ENCODE results near the gene SERPINB10. TPM values are rescaled to one million over a fixed set of nuclear protein-coding genes. Genes with fewer than 3 reads are reported as not detected.

Gene SERPINB10
- total RNA-seq, 1 experiment from 2014 or later: not detected

- CTCF ChIA-PET: no interaction called here
- H3K27me3 Mint-ChIP-seq (ENCODE audit: insufficient read depth, unreplicated experiment): no peaks in the 10 kb centered on the region
- POLR2A ChIA-PET: no interaction called here
- H3K36me3 Mint-ChIP-seq (ENCODE audit: insufficient read depth, unreplicated experiment): no peaks in the 10 kb centered on the region
- TF ChIP-seq, protein P1, sequence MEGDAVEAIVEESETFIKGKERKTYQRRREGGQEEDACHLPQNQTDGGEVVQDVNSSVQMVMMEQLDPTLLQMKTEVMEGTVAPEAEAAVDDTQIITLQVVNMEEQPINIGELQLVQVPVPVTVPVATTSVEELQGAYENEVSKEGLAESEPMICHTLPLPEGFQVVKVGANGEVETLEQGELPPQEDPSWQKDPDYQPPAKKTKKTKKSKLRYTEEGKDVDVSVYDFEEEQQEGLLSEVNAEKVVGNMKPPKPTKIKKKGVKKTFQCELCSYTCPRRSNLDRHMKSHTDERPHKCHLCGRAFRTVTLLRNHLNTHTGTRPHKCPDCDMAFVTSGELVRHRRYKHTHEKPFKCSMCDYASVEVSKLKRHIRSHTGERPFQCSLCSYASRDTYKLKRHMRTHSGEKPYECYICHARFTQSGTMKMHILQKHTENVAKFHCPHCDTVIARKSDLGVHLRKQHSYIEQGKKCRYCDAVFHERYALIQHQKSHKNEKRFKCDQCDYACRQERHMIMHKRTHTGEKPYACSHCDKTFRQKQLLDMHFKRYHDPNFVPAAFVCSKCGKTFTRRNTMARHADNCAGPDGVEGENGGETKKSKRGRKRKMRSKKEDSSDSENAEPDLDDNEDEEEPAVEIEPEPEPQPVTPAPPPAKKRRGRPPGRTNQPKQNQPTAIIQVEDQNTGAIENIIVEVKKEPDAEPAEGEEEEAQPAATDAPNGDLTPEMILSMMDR (IDR thresholded peaks at IDR 0.05; ENCODE audit: insufficient read depth in 1 of 2, low read depth in 1 of 2, low read length in 1 of 2, severe bottlenecking in 1 of 2, unreplicated experiment in 1 of 2): no peak
- no peaks in the 10 kb centered on the region for H3K9me3 Mint-ChIP-seq (ENCODE audit: unreplicated experiment)
- H3K4me3 Mint-ChIP-seq (ENCODE audit: unreplicated experiment): no peak overlapping the region
- Histone ChIP-seq H3K4me3 (ENCODE audit: low read depth, low read length) (no peak overlapping the region), H3K4me1 (no peaks in the 10 kb centered on the region), H3K36me3 (ENCODE audit: control insufficient read depth, insufficient read depth, low read length) (no peaks in the 10 kb centered on the region), H3K9me3 (no peaks in the 10 kb centered on the region), H3K27me3 (replicated peaks; ENCODE audit: control insufficient read depth, insufficient read depth, low read length) (no peaks in the 10 kb centered on the region)
- H3K4me1 Mint-ChIP-seq (ENCODE audit: low read depth, unreplicated experiment): no peaks in the 10 kb centered on the region
- intact Hi-C loops (cut with micrococcal nuclease; ENCODE audit: unreplicated experiment): no loop called here
- no peak for DNase-seq
- no peak overlapping the region for H3K27ac Mint-ChIP-seq (ENCODE audit: unreplicated experiment)
- BruUV-seq (replicated peaks): no TSS peak
Measured at GRCh38 chr18:63930773-63931354, 23.1 kb downstream of the SERPINB10 start.

DNA sequence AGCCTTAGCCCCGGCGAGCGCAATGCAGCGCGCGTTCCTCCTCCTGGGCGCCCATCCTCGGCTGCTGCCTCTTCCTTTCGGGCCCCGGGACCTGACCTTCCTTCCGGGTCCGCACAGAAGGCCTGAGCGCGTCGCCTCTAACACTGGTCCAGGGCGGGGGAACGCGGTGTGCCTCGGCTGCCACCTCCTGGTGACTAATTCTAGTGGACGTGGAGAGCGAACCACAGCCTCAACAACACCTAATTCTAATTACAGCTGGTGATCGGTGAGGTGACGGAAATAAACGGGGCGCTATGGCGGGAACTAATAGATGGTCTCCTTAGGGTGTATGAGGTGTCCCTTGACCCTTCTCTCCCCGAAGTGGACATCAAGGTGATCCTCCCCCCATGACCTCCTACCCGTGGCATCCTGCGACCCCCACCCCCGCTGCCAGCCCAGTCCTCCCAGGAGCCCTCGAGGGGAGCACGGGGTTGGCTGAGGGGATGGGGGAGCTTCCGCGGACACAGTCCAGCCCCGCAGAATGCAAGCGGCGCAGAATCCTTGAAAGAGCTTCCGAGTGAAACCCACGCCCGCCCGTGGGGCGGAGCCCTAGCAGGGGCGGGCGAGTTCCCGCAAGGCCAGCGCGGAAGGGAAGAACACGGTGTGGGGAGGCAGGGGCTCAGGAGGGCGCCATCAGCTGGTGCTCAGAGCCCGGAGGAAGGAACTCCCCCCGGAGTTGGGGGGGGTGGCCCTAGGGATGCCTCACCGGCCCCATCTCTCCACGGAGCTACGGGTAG lies 28.6 kb downstream of the SERPINB10 start:
- intact Hi-C loops (cut with micrococcal nuclease; ENCODE audit: unreplicated experiment): loop anchor here (1.0 to 2.0 kb wide), 2 partner anchors 45 to 88 kb away; no protein-coding TSS in a partner anchor
- no peaks in the 10 kb centered on the region for H3K27me3 Mint-ChIP-seq (ENCODE audit: insufficient read depth, unreplicated experiment)
- Histone ChIP-seq H3K36me3 (ENCODE audit: control insufficient read depth, insufficient read depth, low read length) (no peaks in the 10 kb centered on the region), H3K4me1 (no peaks in the 10 kb centered on the region), H3K4me3 (ENCODE audit: low read depth, low read length) (no peak overlapping the region), H3K9me3 (no peaks in the 10 kb centered on the region), H3K27me3 (replicated peaks; ENCODE audit: control insufficient read depth, insufficient read depth, low read length) (no peaks in the 10 kb centered on the region)
- H3K36me3 Mint-ChIP-seq (ENCODE audit: insufficient read depth, unreplicated experiment): no peaks in the 10 kb centered on the region
- CTCF ChIA-PET: interaction anchor here (1.5 kb wide), 1 partner anchor 43 kb away, joined by 3 read pairs; no protein-coding TSS in a partner anchor
- no peaks in the 10 kb centered on the region for H3K4me1 Mint-ChIP-seq (ENCODE audit: low read depth, unreplicated experiment)
- H3K27ac Mint-ChIP-seq (ENCODE audit: unreplicated experiment): no peak overlapping the region
- POLR2A ChIA-PET: no interaction called here
- TF ChIP-seq, protein P1 (IDR thresholded peaks at IDR 0.05; ENCODE audit: insufficient read depth in 1 of 2, low read depth in 1 of 2, low read length in 1 of 2, severe bottlenecking in 1 of 2, unreplicated experiment in 1 of 2): peak in 1 of 2 experiments; percentile 31
- BruUV-seq (replicated peaks): no TSS peak
- peak; percentile 51 to 61 for DNase-seq
- H3K9me3 Mint-ChIP-seq (ENCODE audit: unreplicated experiment): no peaks in the 10 kb centered on the region
- H3K4me3 Mint-ChIP-seq (ENCODE audit: unreplicated experiment): no peak overlapping the region

DNA sequence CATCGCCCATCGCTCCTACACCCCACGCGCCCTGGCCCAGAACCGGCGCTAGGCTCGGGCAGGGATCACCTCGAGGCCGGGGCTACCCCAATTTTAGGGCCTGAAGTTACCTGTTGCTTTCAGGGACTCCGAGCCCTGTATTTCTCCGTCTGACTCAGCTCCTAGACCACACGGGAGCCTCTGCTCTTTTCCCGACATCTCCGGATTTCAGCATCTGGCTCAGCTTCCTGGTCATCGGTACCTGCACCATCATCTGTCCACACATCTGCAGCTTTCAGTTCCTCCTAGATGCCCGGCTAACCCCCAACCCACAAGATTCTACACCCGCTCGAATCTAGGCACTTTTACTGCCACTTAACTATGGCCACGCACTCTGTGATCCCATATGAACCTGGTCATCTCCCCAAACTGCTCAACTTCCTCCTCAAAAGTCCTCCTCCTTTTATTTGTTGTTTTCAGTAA lies 29.2 kb downstream of the SERPINB10 start:
- Mint-ChIP-seq H3K9me3 (ENCODE audit: unreplicated experiment) (no peaks in the 10 kb centered on the region), H3K27me3 (ENCODE audit: insufficient read depth, unreplicated experiment) (peaks cover 5% of the 10 kb centered on the region), H3K4me1 (ENCODE audit: low read depth, unreplicated experiment) (no peaks in the 10 kb centered on the region), H3K27ac (ENCODE audit: unreplicated experiment) (no peak overlapping the region), H3K4me3 (ENCODE audit: unreplicated experiment) (no peak overlapping the region), H3K36me3 (ENCODE audit: insufficient read depth, unreplicated experiment) (no peaks in the 10 kb centered on the region)
- Histone ChIP-seq H3K36me3 (ENCODE audit: control insufficient read depth, insufficient read depth, low read length) (no peaks in the 10 kb centered on the region), H3K4me3 (ENCODE audit: low read depth, low read length) (no peak overlapping the region), H3K4me1 (no peaks in the 10 kb centered on the region), H3K9me3 (no peaks in the 10 kb centered on the region), H3K27me3 (replicated peaks; ENCODE audit: control insufficient read depth, insufficient read depth, low read length) (no peaks in the 10 kb centered on the region)
- ChIA-PET CTCF (no interaction called here), POLR2A (no interaction called here)
- no peak for DNase-seq
- TF ChIP-seq, protein P1 (IDR thresholded peaks at IDR 0.05; ENCODE audit: insufficient read depth in 1 of 2, low read depth in 1 of 2, low read length in 1 of 2, severe bottlenecking in 1 of 2, unreplicated experiment in 1 of 2): no peak
- intact Hi-C loops (cut with micrococcal nuclease; ENCODE audit: unreplicated experiment): loop anchor here (1.0 to 2.0 kb wide), 2 partner anchors 46 to 88 kb away; no protein-coding TSS in a partner anchor
- BruUV-seq (replicated peaks): no TSS peak

All from Caco-2 (cell line).